Measurements from ENCODE around the gene ATP12A.

The ATP12A gene

DNA sequence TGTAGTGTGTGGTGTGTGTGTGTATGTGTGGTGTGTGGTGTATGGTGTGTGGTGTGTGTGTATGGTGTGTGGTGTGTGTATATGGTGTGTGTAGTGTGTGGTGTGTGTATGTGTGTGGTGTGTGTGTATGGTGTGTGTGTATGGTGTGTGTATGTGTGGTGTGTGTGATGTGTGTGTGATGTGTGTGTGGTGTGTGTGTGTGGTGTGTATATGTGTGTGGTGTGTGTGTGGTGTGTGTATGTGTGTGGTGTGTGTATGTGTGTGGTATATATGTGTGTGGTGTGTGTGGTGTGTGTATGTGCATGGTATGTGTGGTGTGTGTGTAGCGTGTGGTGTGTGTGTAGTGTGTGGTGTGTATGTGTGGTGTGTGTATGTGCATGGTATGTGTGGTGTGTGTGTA is 1.7 kb downstream of the ATP12A start:
- H3K9ac ChIP-seq, result no peak overlapping the region
- no peak for TF ChIP-seq CTCF (conservative IDR thresholded peaks at IDR 0.05; ENCODE audit: low read depth, low read length)
- H4K20me1 ChIP-seq (ENCODE audit: insufficient read depth), result no peaks in the 10 kb centered on the region
- no peak overlapping the region for H3K27ac ChIP-seq
- H3K4me1 ChIP-seq (ENCODE audit: low read depth, poor library complexity, severe bottlenecking), result peaks cover 10% of the 10 kb centered on the region
- no peaks in the 10 kb centered on the region for H3K36me3 ChIP-seq (ENCODE audit: insufficient read depth)
- no peaks in the 10 kb centered on the region for H3K79me2 ChIP-seq (ENCODE audit: insufficient read depth, low read depth)
- no peak overlapping the region for H3K4me2 ChIP-seq
- H3K4me3 ChIP-seq (IDR thresholded peaks at IDR 0.05; ENCODE audit: insufficient read depth, low read depth, low read length), result no peak overlapping the region
- H3K27me3 ChIP-seq (ENCODE audit: insufficient read depth, low read depth), result no peaks in the 10 kb centered on the region
- H2AFZ ChIP-seq (ENCODE audit: low read depth), result no peak overlapping the region

DNA sequence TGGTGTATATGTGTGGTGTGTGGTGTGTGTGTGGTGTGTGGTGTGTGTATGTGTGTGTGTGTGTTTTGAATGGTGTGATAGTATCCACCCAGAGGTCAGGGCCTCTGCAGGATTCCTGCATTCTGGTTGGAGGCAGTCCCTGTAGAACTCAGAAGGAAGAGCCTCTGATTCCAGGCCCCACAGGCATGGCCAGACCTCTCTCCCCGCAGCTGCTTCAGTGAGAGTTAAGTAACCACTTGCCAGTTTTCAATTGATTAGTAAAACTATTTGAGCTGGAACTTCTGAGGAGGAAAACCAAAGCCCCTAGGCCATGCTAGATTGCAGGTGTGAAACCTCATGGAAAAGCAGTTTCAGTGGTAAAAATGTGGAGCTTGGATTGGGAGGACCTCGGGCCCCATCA is 2.1 kb downstream of the ATP12A start:
- H3K27me3 ChIP-seq (ENCODE audit: insufficient read depth, low read depth), result no peaks in the 10 kb centered on the region
- no peak overlapping the region for H3K4me3 ChIP-seq (IDR thresholded peaks at IDR 0.05; ENCODE audit: insufficient read depth, low read depth, low read length)
- no peak overlapping the region for H3K9ac ChIP-seq
- peaks cover 10% of the 10 kb centered on the region for H3K4me1 ChIP-seq (ENCODE audit: low read depth, poor library complexity, severe bottlenecking)
- no peak overlapping the region for H3K4me2 ChIP-seq
- no peak overlapping the region for H2AFZ ChIP-seq (ENCODE audit: low read depth)
- no peaks in the 10 kb centered on the region for H3K36me3 ChIP-seq (ENCODE audit: insufficient read depth)
- no peaks in the 10 kb centered on the region for H3K79me2 ChIP-seq (ENCODE audit: insufficient read depth, low read depth)
- H4K20me1 ChIP-seq (ENCODE audit: insufficient read depth), result no peaks in the 10 kb centered on the region
- TF ChIP-seq CTCF (conservative IDR thresholded peaks at IDR 0.05; ENCODE audit: low read depth, low read length), result no peak
- H3K27ac ChIP-seq, result no peak overlapping the region

DNA sequence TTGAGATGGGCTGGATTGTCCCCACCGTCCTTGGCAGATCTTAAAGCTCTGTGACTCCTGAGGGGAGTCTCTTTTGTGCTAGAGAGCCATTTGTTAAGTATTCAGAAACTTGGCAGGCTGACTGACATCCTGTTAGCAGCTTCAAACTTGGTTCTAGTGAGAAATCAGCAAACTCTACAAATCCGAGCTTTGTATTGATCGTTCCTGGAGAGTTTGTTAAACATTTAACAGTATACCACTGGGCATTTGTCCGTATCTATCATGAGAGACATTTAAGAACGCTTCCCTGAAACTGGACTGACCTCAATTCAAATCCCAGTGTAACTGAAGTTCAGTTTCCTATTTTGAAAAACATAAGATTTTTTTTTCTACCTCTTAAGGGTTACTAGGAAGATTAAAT is 3.1 kb downstream of the ATP12A start:
- no peaks in the 10 kb centered on the region for H3K79me2 ChIP-seq (ENCODE audit: insufficient read depth, low read depth)
- no peaks in the 10 kb centered on the region for H3K27me3 ChIP-seq (ENCODE audit: insufficient read depth, low read depth)
- H2AFZ ChIP-seq (ENCODE audit: low read depth), result no peak overlapping the region

GRCh38 chr13:24683838-24684599 is 3.8 kb downstream of the ATP12A start:
- Histone ChIP-seq H3K79me2 (ENCODE audit: insufficient read depth, low read depth) (no peaks in the 10 kb centered on the region), H3K4me1 (ENCODE audit: low read depth, poor library complexity, severe bottlenecking) (peaks cover 10% of the 10 kb centered on the region), H3K27me3 (ENCODE audit: insufficient read depth, low read depth) (no peaks in the 10 kb centered on the region), H3K9ac (no peak overlapping the region), H3K4me3 (IDR thresholded peaks at IDR 0.05; ENCODE audit: insufficient read depth, low read depth, low read length) (no peak overlapping the region), H3K4me2 (peak overlapping the region; percentile 34; the same call in 1 of the 2 replicates), H4K20me1 (ENCODE audit: insufficient read depth) (no peaks in the 10 kb centered on the region), H3K36me3 (ENCODE audit: insufficient read depth) (no peaks in the 10 kb centered on the region), H3K27ac (no peak overlapping the region), H2AFZ (ENCODE audit: low read depth) (peak overlapping the region; percentile 72)
- peak; percentile 77 for TF ChIP-seq CTCF (conservative IDR thresholded peaks at IDR 0.05; ENCODE audit: low read depth, low read length)

More for the DNA sequence above, 3.1 kb downstream of the ATP12A start:
- TF ChIP-seq CTCF (conservative IDR thresholded peaks at IDR 0.05; ENCODE audit: low read depth, low read length), result no peak
- Histone ChIP-seq H3K27ac (no peak overlapping the region), H3K36me3 (ENCODE audit: insufficient read depth) (no peaks in the 10 kb centered on the region), H3K4me2 (no peak overlapping the region), H4K20me1 (ENCODE audit: insufficient read depth) (no peaks in the 10 kb centered on the region), H3K4me3 (IDR thresholded peaks at IDR 0.05; ENCODE audit: insufficient read depth, low read depth, low read length) (no peak overlapping the region), H3K4me1 (ENCODE audit: low read depth, poor library complexity, severe bottlenecking) (peaks cover 10% of the 10 kb centered on the region), H3K9ac (no peak overlapping the region)
